HepG2 (cell line): ENCODE measurements around the gene CDK3. TPM values are rescaled to one million over a fixed set of nuclear protein-coding genes. Genes with fewer than 3 reads are reported as not detected.

Experiments
- AGO2 ChIP-seq: fragments of 200-400 bp; formaldehyde crosslinking; optimal IDR thresholded peaks from 2 replicates; pipeline ENCODE3; 2017; ENCODE audit warnings: mild to moderate bottlenecking, low read depth, low read length, moderate library complexity
- BRD4 ChIP-seq: sonication (generic); formaldehyde crosslinking; IDR thresholded peaks from 2 replicates; pipeline ENCODE4 v1.4.0; 2020; ENCODE audit warnings: missing genetic modification reagents
- CCDC6 ChIP-seq: sonication (generic); formaldehyde crosslinking; IDR thresholded peaks from 2 replicates; pipeline ENCODE4 v1.8.1; 2022; ENCODE audit warnings: mild to moderate bottlenecking, missing genetic modification reagents, moderate library complexity
- CEBPB ChIP-seq: IDR thresholded peaks from 2 replicates; pipeline ENCODE4 v1.6.1; 2011; ENCODE audit warnings: low read depth, low read length, improper control_type of control experiment, borderline replicate concordance
- GATAD2A ChIP-seq: IDR thresholded peaks from 2 replicates; pipeline ENCODE4 v1.6.1; 2016
- ISL2 ChIP-seq: sonication (generic); formaldehyde crosslinking; IDR thresholded peaks from 2 replicates; pipeline ENCODE4 v1.5.0; 2020; ENCODE audit warnings: missing genetic modification reagents
- KDM6A ChIP-seq: IDR thresholded peaks from 2 replicates; pipeline ENCODE4 v1.6.1; 2016; ENCODE audit warnings: low read depth
- KLF15 ChIP-seq: sonication (generic); formaldehyde crosslinking; IDR thresholded peaks from 2 replicates; pipeline ENCODE4 v1.8.1; 2023; ENCODE audit warnings: borderline replicate concordance, mild to moderate bottlenecking, inconsistent platforms, missing genetic modification reagents, mixed read lengths
- NBN ChIP-seq: fragments of 450-650 bp; conservative IDR thresholded peaks from 2 replicates; pipeline ENCODE4 v1.6.1; 2017
- POLR2AphosphoS2 ChIP-seq: IDR thresholded peaks from 2 replicates; pipeline ENCODE4 v1.6.1; 2011; ENCODE audit warnings: low read depth, low read length, improper control_type of control experiment
- RBFOX2 ChIP-seq: fragments of 200-400 bp; formaldehyde crosslinking; IDR thresholded peaks from 2 replicates; pipeline ENCODE4 v1.6.1; 2017; ENCODE audit warnings: low read depth, mild to moderate bottlenecking, low read length
- ZBTB38 ChIP-seq: sonication (generic); formaldehyde crosslinking; IDR thresholded peaks from 2 replicates; pipeline ENCODE4 v1.5.1; 2020; ENCODE audit warnings: mild to moderate bottlenecking, missing genetic modification reagents
- ZMAT3 ChIP-seq: sonication (generic); formaldehyde crosslinking; conservative IDR thresholded peaks from 2 replicates; pipeline ENCODE4 v1.7.0; 2021; ENCODE audit warnings: missing genetic modification reagents
- ZNF232 ChIP-seq: sonication (generic); formaldehyde crosslinking; IDR thresholded peaks from 2 replicates; pipeline ENCODE4 v1.4.0; 2020; ENCODE audit warnings: missing genetic modification reagents, borderline replicate concordance
- ZNF282 ChIP-seq: fragments of 450-650 bp; IDR thresholded peaks from 2 replicates; pipeline ENCODE4 v1.6.1; 2018; ENCODE audit not compliant: partially characterized antibody
- ZNF703 ChIP-seq: sonication (generic); formaldehyde crosslinking; IDR thresholded peaks from 2 replicates; pipeline ENCODE4 v1.5.1; 2020; ENCODE audit warnings: missing genetic modification reagents, mild to moderate bottlenecking, moderate library complexity, borderline replicate concordance
- ZNF720 ChIP-seq: sonication (generic); formaldehyde crosslinking; IDR thresholded peaks from 2 replicates; pipeline ENCODE4 v1.4.0; 2020; ENCODE audit warnings: missing genetic modification reagents
- ZNF839 ChIP-seq: sonication (generic); formaldehyde crosslinking; IDR thresholded peaks from 2 replicates; pipeline ENCODE4 v1.4.0; 2020; ENCODE audit warnings: missing genetic modification reagents, mild to moderate bottlenecking, borderline replicate concordance
- ZNF841 ChIP-seq: sonication (generic); formaldehyde crosslinking; IDR thresholded peaks from 2 replicates; pipeline ENCODE4 v1.8.1; 2023; ENCODE audit warnings: missing genetic modification reagents, borderline replicate concordance
- ZSCAN20 ChIP-seq: sonication (generic); formaldehyde crosslinking; IDR thresholded peaks from 2 replicates; pipeline ENCODE4 v1.4.0; 2020; ENCODE audit warnings: missing genetic modification reagents, mild to moderate bottlenecking, borderline replicate concordance
- polyA plus RNA-seq, 8 experiments: library from polyadenylated mRNA; depleted of rRNA in 3 of 8; stranded (reverse) in 7 of 8; unstranded in 1 of 8; fragments of >200 nt; fragmentation: Illumina TruSeq in 4 of 8; extraction: Trizol in 4 of 8; gene quantifications; 2 replicates each; pipeline versions ENCODE4 v1.2.1 to v1.2.3, GENCODE V29; 2011 to 2016; ENCODE audit warnings: low read depth in 4 of 8, missing spikeins in 1 of 8, mixed read lengths in 1 of 8; ENCODE audit not compliant: insufficient read depth in 1 of 8
- total RNA-seq, 5 experiments: library from RNA; depleted of rRNA; stranded (reverse); fragments of >200 nt; fragmentation: Illumina TruSeq; extraction: Trizol; gene quantifications; 2 replicates each; pipeline ENCODE4 v1.2.3, GENCODE V29; 2016; ENCODE audit warnings: low read depth in 1 of 5
- TF ChIP-seq, protein P1 (sequence below): fragments of 450-650 bp; IDR thresholded peaks from 2 replicates; pipeline ENCODE4 v1.6.1; 2016
- TF ChIP-seq, protein P2 (sequence below): sonication (generic); formaldehyde crosslinking; IDR thresholded peaks from 2 replicates; pipeline ENCODE4 v1.8.0; 2022; ENCODE audit warnings: low read depth, missing genetic modification reagents
- TF ChIP-seq, protein P3 (sequence below): sonication (generic); formaldehyde crosslinking; IDR thresholded peaks from 2 replicates; pipeline ENCODE4 v1.5.0; 2020; ENCODE audit warnings: missing genetic modification reagents, mild to moderate bottlenecking, borderline replicate concordance
- TF ChIP-seq, protein P4 (sequence below): sonication (generic); formaldehyde crosslinking; IDR thresholded peaks from 2 replicates; pipeline ENCODE4 v1.5.1; 2020; ENCODE audit warnings: mild to moderate bottlenecking, missing genetic modification reagents, moderate library complexity

CDK3 gene
- total and polyA plus RNA-seq, 2 of the 13 experiments (the other 11 are each of a cell fraction or from before 2014, with no cell fraction given) = 5.8 to 11.4 TPM

DNA sequence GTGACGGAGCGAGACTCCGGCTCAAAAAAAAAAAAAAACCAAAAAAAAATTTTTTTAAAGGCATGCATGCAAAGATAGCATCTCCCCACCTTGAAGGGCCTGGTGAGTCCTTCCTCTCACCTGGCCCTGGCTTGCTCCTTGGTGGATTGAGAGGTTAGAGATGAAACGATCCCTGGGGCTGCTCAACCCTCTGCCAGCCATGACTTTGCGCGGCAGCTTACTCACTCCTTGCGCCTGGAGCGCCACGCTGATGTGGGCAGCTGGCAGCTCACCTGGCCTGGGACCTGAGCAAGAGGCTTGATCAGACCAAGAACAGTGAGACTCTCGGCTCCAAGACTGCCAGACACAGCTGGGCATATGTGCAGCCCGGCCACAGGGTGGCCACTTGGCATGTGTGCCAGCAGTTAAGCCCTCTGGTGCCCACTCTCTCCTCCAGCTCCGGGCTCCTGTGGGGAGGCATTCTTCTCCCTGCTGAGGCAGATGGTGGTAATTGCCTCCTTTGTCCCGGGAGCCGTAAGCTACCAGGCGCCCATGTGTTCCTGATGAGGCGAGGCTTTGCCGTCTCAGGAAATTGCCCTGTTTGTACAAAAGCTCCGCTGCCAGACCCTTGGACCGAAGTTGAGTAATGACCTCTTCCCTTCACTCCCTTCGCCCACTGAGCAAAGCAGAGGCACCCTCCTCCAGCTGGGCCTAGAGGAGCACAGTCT lies 31.6 kb downstream of the CDK3 start (continued):
- no peak for TF ChIP-seq KDM6A (CRISPR knock-in tag)
- TF ChIP-seq ZBTB38 (CRISPR knock-in tag) = peak; percentile 41; the same call in 1 of the 2 replicates
- TF ChIP-seq, protein P1, sequence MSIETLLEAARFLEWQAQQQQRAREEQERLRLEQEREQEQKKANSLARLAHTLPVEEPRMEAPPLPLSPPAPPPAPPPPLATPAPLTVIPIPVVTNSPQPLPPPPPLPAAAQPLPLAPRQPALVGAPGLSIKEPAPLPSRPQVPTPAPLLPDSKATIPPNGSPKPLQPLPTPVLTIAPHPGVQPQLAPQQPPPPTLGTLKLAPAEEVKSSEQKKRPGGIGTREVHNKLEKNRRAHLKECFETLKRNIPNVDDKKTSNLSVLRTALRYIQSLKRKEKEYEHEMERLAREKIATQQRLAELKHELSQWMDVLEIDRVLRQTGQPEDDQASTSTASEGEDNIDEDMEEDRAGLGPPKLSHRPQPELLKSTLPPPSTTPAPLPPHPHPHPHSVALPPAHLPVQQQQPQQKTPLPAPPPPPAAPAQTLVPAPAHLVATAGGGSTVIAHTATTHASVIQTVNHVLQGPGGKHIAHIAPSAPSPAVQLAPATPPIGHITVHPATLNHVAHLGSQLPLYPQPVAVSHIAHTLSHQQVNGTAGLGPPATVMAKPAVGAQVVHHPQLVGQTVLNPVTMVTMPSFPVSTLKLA = no peak
- TF ChIP-seq, protein P2, sequence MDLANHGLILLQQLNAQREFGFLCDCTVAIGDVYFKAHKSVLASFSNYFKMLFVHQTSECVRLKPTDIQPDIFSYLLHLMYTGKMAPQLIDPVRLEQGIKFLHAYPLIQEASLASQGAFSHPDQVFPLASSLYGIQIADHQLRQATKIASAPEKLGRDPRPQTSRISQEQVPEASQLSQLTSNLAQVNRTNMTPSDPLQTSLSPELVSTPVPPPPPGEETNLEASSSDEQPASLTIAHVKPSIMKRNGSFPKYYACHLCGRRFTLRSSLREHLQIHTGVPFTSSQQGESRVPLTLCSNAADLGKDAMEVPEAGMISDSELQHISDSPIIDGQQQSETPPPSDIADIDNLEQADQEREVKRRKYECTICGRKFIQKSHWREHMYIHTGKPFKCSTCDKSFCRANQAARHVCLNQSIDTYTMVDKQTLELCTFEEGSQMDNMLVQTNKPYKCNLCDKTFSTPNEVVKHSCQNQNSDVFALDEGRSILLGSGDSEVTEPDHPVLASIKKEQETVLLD (CRISPR knock-in tag) = no peak
- peak; percentile 61; the same call in 1 of the 2 replicates for TF ChIP-seq ISL2 (CRISPR knock-in tag)
- TF ChIP-seq, protein P3, sequence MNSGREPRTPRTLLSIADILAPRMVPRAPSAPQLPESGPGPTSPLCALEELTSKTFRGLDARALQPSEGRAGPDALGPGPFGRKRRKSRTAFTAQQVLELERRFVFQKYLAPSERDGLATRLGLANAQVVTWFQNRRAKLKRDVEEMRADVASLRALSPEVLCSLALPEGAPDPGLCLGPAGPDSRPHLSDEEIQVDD (CRISPR knock-in tag) = no peak
- no peak for TF ChIP-seq ZSCAN20 (CRISPR knock-in tag)
- no peak for TF ChIP-seq ZNF703 (CRISPR knock-in tag)
- TF ChIP-seq NBN = no peak
- no peak for TF ChIP-seq ZNF841 (CRISPR knock-in tag)
- TF ChIP-seq AGO2 = no peak
- TF ChIP-seq GATAD2A (CRISPR knock-in tag) = peak; percentile 91
- TF ChIP-seq ZNF282 = no peak
- no peak for TF ChIP-seq BRD4
- TF ChIP-seq, protein P4, sequence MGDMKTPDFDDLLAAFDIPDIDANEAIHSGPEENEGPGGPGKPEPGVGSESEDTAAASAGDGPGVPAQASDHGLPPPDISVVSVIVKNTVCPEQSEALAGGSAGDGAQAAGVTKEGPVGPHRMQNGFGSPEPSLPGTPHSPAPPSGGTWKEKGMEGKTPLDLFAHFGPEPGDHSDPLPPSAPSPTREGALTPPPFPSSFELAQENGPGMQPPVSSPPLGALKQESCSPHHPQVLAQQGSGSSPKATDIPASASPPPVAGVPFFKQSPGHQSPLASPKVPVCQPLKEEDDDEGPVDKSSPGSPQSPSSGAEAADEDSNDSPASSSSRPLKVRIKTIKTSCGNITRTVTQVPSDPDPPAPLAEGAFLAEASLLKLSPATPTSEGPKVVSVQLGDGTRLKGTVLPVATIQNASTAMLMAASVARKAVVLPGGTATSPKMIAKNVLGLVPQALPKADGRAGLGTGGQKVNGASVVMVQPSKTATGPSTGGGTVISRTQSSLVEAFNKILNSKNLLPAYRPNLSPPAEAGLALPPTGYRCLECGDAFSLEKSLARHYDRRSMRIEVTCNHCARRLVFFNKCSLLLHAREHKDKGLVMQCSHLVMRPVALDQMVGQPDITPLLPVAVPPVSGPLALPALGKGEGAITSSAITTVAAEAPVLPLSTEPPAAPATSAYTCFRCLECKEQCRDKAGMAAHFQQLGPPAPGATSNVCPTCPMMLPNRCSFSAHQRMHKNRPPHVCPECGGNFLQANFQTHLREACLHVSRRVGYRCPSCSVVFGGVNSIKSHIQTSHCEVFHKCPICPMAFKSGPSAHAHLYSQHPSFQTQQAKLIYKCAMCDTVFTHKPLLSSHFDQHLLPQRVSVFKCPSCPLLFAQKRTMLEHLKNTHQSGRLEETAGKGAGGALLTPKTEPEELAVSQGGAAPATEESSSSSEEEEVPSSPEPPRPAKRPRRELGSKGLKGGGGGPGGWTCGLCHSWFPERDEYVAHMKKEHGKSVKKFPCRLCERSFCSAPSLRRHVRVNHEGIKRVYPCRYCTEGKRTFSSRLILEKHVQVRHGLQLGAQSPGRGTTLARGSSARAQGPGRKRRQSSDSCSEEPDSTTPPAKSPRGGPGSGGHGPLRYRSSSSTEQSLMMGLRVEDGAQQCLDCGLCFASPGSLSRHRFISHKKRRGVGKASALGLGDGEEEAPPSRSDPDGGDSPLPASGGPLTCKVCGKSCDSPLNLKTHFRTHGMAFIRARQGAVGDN = peak; percentile 95
- no peak for TF ChIP-seq RBFOX2
- no peak for TF ChIP-seq KLF15 (CRISPR knock-in tag)
- peak; percentile 71; the same call in 1 of the 2 replicates for TF ChIP-seq ZNF232 (CRISPR knock-in tag)
- TF ChIP-seq ZMAT3 (CRISPR knock-in tag) = no peak; the same call in 1 of the 2 replicates
- TF ChIP-seq ZNF839 (CRISPR knock-in tag) = no peak
- TF ChIP-seq POLR2AphosphoS2 = no peak
- TF ChIP-seq CEBPB = 0 out of 2 replicates have a peak, but pooled peaks have one; percentile 9
- TF ChIP-seq CCDC6 = no peak
- no peak for TF ChIP-seq ZNF720 (CRISPR knock-in tag)
